ENCODE data around the gene DAGLA. TPM values are rescaled to one million over a fixed set of nuclear protein-coding genes. Genes with fewer than 3 reads are reported as not detected.

DAGLA gene
- total RNA-seq, 1 donor from 2014 or later, result 5.5 TPM

DNA sequence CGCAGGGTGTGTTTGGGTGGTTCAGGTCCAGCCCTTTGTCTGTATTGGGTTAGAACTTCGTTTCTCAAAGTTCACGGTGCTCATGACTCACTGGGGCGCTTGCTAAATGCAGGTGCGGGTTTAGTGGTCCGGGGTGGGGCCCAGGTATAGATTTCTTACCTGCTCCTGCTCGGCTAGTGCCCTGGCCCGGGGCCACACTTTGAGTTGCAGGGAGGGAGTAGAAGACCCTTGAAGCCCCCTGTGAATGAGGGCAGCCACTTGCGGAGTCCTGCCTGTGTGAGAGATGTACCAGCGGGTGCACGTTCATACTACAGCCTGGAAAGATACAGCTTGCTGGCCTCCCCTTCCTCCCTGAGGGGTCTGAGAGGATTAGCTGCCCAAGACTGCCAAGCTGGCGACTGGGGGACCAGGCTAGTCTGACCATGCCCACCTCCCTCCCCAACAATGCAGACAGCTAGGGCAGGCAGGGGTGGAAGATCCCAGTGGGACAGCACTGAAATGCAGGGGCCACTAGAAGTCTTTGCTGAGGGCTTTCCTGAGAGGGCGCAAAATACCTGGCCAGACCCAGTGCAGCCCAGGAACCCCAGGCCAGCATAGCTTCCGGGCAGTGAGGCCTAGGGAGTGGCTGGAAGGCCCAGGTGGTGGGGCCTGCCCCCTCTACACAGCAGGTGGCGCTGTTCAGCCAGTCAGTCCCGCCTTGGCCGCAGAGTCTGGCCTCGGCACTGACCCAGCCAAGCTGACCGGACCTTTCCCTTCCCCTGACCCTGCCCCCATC is 67.2 kb downstream of the DAGLA start:
- DNase-seq, result peak; percentile 56

DNA sequence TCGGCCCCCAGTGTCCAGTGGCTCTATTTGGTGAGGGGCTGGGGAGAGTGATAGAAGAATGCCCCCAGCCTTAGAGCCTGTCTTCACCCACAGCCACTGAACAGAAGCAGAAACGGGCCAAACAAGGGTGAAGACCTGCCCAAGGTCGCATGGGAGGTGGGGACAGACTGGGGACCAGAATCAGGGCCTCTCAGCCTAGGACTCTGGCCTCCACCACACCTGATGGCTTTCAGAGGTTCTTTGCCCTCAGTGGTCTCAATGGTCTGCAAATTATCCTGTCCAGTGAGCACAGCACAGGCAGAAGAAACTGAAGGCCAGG is 67.7 kb downstream of the DAGLA start:
- DNase-seq, result no peak

DNA sequence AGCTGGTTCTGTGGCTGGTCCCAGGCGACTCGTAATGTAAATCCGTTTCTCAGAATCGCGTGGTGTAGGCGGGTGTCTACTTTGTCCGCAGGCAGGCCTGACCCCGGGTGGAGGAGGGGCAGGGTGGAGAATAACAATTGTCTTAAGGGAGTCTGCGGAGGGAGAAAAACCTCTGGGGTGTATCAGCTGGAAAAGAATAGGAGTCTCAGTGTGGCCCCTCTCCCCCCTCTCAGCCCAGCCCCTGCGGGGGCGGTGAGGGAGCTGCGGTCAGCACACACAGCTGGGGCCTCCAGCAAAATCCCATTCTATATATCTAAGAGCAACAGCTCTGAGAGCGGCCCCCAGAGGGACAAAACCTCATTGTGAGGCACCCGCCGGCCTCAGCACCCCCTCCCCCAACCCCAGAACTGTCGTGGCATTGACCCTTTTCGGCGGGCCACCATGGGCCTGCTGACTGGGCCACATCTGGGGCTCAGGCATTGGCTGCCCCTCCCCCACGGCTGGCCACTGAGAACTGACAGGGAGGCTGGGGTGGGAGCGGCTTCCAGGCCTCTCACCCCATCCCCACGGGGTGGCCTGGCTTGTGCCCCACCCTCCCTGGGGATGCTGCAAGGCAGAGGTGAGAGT is 69.5 kb downstream of the DAGLA start:
- peak; percentile 91 for DNase-seq

DNA sequence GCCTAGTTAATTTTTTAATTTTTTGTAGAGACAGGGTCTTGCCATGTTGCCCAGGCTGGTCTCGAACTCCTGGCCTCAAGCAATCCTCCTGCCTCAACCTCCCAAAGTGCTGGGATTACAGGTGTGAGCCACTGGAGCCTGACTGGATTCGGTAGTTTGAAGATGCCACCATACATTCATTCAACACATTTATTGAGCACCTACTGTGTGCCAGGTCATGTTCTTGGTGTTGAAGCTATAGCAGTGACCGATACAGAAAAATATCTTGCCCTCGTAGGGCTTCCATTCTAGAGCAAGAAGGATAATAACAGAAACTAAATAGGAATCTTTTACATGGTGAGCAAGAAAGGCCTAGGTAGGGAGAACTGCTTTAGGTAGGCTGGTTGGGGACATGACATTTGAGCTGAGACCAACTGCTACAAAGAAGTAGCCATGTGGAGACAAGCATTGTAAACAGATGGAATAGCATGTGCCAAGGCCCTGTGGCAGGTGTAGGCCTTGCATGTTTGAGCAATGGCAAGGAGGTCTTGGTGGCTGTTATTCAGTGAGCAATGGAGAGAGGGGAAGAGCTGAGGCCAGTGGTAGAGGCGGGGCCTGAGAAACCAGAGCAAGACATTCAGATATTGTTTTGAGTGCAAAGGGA is 70.6 kb downstream of the DAGLA start:
- DNase-seq, result no peak

DNA sequence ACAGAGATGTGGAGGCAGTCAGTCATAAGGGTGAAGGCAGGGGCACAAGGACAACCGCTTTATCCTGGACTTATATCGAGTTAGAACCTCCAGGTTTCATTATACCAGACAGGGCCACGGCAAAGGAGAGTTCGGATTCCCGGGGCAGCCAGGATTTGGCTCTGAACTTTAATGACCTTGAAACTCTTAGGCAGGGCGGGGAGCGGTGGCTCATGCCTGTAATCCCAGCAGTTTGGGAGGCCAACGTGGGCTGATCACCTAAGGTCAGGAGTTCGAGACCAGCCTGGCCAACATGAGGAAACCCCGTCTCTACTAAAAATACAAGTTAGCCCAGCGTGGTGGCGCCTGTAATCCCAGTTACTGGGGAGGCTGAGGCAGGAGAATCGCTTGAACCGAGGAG is 71.2 kb downstream of the DAGLA start:
- no peak for DNase-seq

DNA sequence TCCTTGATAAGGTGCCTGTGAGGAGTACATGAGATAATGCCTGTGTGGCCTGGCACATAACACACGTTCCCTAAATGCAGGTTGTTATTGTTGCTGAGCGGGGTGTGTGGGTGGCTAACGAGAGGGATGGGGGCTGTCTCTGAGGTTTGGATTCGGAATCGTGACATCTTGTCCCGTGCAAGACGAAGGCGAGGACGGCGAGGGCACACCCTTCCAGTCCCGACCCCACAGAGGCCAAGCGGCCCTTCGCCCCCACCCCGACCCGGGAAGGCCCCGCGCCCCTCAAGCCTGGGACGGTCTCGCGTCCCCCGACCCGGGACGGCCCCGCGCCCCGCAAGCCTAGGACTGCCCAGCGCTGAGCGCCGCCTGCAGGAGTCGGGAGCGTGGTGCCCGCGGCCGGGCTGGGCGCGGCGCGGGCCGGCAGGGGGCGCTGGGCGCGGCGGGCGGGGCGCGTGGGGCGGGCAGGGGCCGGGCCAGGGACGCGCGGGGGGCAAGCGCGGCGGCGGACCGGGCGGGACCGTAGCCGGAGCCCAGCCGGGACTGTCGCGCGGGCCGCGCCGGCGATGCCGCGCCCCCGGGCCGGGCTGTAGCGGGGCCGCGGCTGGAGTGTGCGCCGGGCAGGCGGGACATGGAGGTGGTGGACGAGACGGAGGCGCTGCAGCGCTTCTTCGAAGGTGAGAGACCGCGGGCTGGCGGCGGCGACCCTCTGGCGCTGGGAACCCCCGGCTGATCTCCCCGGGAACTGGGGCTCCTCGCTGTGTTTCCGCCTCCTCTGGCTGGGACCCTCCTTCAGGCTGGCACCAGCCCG is 72.1 kb downstream of the DAGLA start, which contains the start of gene MYRF:
Gene MYRF, plus strand, starts transcription at position 520 of the 808 bp plus-strand sequence. Its CDS starts 109 bp downstream, at position 629.
- no peak for DNase-seq

DNA sequence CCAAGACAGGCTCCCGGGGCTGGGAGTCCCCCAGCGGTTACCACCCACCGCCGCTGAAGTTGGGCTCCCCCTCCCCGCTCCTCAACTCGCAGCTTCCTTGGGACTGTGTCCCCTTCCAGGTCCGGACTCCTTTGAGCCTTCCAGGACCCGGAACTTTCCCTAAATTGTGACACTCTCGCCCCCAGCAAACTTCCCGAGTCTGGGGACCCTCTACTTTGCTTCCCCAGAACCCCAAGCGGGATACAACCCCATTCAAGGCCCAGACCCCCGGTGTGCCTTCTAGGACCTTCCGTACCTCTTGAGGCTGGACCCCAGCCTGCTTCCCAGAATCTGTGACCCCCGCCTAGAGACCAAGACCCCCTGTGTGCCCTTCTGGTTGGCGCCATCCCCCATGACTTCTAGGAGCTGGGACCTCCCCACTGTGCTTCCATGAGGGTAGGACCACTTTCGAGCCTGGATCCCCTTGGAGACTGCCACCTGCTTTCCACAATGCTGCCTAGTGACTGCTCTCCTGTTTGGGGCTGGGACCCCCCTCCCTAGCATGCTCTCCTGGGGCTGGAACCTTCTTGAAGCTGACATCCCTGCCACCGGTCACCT is 72.8 kb downstream of the DAGLA start:
- no peak for DNase-seq

DNA sequence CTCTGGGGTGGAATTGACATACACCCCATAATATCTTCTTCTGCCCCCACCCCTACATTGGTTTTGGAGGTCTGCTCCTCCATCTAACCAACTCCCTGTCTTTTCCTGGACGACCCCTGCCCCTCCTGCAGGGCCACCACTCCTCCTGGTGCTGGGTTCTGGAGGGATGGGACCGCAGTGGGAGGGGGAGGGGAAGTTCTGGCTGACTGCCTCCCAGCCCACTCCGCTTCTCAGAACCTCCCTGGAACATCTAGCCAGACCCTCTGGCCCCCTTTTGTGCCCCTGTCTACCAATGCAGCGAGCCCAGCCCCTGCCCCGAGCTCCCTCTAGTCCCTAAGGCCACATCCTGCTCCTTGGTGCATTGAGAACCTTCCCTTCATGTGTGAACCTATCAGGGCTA is 73.5 kb downstream of the DAGLA start:
- DNase-seq, result no peak

DNA sequence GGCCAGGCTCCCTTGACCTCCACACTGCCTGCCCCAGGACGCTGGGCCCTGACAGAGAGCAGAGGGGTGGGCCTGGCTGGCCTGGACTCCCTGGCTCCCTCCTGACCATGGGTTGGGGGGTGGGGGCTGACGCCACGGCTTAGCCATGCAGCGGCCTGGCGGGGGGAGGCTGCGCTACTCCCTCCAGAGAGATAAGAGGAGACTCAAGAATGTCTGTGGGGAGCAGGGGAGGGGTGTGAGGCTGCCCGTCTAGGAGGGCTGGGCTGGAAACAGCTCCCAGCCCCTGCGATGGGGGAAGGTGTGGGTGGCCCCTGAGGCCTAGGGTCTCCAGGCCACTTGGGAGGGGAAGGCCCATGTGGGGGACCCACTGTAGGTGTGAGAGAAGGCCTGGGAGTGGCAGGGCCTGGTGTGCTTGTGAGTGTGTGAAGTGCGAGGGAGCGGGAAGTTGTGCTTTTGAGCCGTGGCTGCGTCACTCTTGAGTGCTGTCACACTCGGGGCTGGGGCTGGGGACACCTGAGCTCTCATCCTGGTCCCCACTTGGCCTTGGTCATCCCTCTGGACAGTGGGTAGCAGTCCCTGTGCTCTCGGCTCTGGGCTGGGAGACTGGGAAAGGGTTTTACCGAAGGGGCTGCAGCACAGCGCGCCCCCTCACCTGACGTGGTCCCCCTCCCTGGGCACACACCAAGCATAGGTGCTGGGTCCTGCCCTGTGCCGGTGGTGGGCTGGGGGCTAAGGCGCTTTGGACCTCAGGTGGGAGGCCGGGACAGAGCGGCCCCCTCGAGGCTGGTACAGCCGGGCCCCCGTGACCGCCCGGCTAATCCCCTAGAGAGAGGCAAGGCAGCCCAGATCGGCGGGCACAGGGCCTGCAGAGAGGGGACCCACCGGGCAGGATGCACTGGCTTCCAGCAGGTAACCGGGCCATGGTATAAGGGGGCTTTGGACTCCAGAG is 74.6 kb downstream of the DAGLA start:
- no peak for DNase-seq

DNA sequence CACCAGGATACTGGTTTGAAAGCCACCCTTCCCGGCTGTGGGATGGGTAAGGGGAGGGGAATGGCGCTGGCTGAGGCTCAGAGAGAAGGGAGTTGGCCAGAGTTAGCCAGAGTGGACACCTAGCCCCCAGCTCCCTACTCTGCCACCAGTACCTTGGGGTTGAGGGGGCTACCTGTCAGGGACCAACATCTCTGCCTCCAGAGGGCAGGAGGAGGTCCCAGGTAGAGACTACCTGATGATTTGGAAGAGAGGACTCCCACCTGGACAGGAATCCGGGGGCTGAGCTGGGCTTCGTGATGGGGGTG is 75.9 kb downstream of the DAGLA start:
- DNase-seq, result no peak

DNA sequence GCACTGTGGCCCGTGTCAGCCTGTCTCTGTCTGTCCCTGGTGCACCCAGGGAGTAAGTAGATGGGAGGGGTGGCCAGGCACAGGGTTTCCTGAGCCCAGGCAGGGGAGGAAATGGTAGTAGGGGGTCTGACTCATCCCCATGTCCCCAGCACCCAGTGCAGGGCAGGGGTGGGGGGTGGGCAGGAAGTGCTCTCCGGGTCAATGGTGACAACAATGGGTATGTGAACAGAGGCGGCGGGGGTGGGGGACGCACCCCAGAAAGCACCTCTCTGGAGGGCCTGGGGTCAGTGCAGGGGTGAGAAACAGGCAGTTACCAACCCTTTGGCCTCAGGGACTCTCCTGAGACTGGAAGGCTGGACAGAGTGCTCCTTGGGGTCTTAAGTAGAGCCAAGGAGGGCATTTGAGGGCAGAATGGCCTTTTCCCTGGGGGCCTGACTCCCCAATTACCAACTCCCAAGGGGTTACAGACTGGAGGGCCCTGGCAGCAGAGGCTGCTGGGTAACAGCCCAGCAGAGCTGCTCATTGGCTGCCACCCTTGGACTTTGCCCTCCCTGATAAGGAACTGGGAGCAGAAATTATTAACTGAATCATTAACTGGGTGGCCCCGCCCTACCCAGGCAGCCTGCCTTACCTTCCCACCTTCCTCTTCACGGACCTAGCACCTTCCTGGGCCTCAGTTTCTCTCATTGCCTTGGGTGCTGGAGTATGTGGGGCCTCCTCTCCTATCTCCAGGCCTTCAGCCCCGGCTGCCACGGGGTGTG is 76.4 kb downstream of the DAGLA start:
- DNase-seq, result no peak

DNA sequence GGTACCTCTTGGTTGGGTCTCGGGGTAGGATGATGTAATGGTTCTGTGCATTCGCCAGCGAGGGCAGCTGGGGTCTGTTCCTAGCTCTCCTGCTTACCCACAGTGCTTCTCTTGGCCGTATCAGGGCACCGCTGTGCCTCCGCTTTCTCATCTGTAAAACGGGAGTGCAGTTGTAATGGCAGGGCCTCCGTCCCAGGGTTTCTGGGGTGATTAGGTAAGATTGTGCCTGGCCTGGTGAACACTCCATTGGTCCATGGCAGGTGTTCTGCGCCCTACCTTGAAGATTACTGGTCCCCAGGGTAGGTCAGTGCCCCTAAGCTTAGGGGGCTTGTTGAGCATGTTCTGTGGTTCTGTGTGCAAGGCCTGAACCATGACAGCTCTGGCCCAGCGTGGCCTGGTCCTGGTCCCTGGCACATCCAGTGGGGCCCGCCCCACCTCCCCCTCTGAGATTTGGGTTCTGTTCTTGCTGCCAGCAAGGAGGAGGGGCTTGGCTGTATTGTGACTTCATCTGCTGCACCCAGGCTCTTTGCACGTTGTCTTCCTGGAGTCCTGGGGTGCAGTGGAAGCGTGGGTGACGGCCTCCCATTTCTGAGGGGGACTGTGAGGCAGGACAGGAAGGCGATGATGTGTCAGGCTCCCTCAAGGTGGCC is 77.1 kb downstream of the DAGLA start:
- DNase-seq, result no peak

DNA sequence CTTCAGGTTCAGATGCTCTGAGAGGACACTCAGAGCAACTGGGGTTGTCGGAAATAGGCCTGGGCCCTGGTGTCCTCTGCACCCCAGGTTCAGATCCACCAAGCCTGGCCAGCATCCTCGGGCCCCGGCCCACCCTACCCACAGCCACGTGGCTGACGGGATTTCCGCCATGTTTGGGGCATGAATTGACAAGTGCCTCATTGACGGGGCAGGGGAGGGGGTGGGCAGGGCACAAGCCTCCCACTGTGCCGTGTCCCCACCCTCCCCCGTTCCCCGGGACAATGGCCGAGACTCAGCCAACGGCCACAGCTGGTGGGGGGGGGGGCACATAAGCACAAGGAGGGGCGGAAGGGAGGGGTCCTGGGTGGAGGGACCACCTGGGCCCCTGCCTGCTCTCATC is 80.8 kb downstream of the DAGLA start:
- DNase-seq, result peak; percentile 71

DNA sequence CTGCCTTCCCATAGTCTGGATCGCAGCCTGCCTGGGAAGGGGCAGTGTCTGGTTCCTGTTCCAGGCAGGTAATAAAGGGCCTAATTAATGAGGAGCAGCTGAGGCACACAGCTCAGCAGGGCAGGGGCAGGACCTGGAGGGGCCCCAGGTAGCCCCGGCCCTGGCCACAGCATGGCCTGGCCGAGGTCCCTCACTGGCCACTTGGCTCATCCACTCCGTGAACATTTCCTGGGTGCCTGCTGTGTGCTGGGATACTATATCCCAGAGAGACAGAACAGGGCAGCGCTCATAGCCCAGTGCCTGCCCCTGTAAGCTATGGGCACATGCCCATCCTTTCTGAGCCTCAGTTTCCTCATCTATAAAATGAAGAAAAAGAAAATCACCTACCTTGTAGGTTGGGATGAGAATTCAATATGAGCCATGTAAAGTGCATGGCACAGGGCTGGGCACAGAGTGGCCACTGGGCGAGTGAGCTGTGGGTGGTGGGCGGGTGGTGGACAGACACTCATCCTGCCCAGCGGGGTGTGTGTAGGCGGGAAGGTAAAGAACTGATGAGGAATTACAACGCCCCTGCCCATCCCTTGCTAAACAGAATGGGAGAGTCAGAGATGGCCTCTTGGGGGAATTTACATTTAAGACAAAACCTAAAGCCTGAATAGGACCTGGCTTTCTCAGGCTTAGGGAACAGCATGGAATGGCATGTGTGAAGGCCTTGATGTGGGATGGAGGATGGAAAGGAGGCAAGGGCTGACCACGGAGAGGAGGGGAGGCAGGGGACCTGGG is 81.4 kb downstream of the DAGLA start:
- DNase-seq, result no peak

DNA sequence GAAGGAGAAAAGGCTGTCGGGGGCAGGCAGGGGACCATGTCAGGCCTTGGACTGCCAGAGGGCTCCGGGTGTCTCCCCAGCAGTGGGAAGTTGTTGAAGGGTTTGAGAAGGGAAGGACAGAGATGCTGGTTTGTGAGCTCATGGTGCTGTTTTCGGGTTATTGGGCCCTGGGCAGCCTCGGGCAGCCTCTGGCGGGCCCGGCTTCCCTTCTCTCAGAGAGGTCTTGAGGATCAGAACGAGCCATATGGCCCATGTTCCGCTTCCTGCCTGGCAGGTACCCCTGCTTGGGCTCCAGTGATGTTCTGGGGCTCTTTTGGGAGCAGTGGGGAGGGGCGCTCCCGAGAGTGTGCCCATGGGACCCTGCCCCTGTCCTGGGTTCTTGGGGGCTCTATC is 82.0 kb downstream of the DAGLA start:
- no peak for DNase-seq

DNA sequence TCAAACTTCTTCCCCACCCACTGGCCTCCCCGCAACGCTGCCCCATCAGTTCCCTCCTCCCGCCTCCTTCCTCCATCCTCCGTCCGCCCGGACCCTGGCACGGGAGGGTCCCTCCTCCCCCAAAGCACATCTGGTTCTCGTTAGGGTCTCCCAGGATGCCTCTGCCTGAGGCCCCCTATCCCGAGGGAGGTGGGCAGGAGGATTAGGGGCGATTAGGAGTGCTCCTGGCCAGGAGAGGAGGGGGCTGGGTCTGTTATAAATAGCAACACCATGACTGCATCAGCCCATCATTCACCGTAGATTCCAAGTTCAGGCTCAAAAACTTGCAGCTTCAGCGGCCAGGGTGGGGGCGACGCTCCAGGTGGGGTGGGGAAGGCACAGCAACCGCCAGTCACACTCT is 82.6 kb downstream of the DAGLA start:
- no peak for DNase-seq

DNA sequence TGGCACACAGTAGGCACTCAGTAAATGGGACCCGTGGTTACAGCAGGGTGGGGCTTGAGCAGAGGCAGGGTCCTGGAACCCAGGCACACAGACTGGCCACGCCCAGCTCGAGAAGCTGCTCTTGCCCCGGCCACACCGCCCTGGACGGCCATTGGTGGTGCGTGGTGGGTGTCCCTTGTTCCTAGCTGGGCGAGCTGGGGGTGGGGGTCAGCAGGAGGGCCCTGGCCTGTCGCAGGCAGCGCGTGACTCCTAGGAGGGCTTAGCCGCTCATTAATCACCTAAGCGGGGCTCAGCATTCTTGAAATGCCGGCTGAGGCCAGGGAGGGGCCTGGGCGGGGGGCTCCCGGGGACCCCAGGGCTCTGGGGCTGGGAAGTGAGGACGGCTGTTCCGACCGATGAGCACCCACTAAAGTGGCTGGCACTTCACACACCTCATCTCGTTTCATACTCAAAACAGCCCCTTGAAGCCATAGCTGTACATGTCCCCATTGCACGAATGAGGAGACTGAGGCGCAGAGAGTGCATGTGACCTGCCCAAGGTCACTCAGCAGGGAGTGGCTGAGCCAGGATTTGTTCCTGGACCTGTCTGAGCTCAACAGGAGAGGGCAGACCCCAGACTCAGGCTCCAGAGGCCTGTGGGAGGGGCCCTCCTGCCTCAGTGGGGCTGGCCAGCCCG is 83.9 kb downstream of the DAGLA start:
- no peak for DNase-seq

DNA sequence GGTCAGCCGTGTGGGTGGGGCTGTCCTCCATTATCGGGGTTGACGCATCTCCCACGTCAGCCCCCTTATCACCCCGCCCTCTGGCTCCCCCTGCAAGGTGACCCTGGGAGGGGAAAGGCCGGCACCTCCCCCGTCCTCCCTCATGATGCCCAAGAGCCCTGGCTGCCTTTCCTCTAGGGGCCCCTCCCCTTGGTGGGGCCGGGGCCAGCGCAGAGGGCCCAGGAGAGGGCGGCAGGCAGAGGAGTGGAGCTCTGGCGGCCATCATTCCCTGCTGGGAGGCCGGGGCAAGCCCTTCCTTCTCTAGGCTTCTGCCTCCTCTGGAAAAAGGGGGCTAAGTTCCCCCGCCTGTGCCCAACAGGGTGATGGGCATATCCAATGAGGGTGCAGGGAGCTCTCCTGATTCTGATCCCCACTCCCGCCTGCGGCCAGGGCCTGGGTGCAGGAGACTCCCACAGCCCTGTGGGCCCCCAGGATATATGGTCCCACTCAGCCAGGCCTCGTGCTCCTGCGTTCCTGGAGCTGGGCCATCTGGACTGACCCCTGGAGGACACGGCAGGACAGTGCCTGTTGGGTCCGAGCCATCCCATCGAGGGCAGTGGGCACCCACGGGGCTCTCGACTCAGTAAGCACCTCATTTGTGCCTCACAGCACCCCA is 84.5 kb downstream of the DAGLA start:
- DNase-seq, result no peak
